CD4-positive, alpha-beta T cell treated with Interleukin-2 at 100 ng/mL for 4 hours (primary cell): ENCODE results near the gene PACS1.
"Not testable (repeated sequence)": the region's sequence is repeated elsewhere in the genome, so short reads cannot be mapped to it uniquely, and the experiment has no call there.

Experiments used
- DNase-seq: peaks from one replicate; pipeline ENCODE4 v3.0.0-alpha.2; 2020; ENCODE audit warnings: low spot score

The PACS1 gene

GRCh38 chr11:66069715-66070603 is at the start of gene PACS1:
TSS of gene PACS1 (plus strand) at chr11:66070272. CDS start at chr11:66070487, 215 bp downstream.
- peak; percentile 80 for DNase-seq

DNA sequence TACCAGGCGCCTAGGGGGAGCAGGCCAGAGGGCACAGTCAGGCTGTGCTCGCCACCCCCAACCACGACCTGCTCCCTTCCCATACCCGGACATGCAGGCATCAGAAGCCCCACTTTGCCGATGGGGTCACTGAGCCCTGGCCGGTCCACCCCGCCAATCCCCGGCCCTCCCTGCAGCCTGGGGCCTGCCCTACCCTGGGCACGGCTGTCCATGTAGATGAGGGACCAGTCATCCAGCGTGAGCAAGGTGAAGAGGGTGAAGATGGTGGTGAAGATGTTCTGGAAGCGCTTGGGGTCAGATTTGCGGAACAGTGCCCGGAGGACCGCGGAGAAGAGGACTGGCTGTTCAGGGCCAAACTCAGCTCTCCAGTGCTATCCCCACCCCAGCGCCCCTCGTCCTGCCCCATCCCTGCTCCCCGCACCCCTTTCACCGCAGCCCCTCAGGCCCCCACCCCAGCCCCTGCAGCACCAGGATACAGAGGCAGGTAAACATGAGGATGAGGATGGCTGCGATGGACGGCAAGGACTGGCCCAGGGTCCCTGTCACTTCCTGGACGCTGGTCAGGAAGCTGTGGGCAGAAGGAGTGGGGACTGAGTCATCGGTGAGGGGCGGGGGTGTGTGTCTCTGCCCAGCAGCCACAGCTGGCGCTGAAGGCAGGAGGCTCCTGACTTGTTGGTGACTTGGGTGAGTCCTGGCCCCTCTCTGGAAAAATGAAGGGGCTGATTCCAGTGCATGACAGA is 49.3 kb upstream of the PACS1 start:
- peak; percentile 17 for DNase-seq

GRCh38 chr11:66022401-66023185 is 47.5 kb upstream of the PACS1 start:
- peak; percentile 75 for DNase-seq

GRCh38 chr11:66023186-66023440 is 47.0 kb upstream of the PACS1 start:
- DNase-seq, result not testable (repeated sequence)

GRCh38 chr11:66026017-66026529 is 44.0 kb upstream of the PACS1 start, which contains the start of gene CATSPER1:
TSS of gene CATSPER1 (minus strand) at chr11:66026479. CDS start at chr11:66026379, 100 bp downstream.
- DNase-seq, result no peak

DNA sequence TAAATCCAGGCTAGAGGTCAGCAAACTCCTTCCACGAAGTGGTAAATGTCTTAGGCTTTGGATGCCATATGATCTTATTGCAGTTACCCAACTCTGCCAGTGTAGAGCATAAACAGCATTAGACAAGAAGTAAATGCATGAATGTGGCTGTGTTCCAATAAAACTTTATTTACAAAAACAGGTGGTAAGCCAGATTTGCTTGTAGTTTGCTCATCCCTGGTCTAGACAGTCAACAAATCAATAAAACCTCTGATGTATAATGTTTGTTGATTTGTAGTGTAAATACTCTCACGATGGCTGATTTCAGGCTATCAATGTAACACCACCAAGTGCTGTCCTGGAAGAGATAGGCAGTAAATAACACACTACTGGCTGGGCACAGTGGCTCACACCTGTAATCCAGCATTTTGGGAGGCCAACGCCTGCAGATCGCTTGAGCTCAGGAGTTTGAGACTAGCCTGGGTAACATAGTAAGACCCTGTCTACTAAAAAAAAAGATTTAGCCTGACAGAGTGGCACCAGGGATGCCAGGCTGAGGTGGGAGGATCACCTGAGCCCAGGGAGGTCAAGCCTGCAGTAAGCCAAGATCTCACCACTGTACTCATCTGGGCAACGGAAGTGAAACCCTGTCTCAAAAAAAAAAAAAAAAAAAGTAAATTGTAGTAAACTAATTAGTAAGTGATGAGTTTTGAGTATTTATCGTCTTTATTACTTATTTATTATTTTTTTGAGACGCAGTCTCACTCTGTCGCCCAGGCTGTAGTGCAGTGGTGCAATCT is 36.9 kb upstream of the PACS1 start:
- DNase-seq, result no peak

- DNase-seq, result no peak
Measured at GRCh38 chr11:66035653-66036333, 34.3 kb upstream of the PACS1 start.

DNA sequence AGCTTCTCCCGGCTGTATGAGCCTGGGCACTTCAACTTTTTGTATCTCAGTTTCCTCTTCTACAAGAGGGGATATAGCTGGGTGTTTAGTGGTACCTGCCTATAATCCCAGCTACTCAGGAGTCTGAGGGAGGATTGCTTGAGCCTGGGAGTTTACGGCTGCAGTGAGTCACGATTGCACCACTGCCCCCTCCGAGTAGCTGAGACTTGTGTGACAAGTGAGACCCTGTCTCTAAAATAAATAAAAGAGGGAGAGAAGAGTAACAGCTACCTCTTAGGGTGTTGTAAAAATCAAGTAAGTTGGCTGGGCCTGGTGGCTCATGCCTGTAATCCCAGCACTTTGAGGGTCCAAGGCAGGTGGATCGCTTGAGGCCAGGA is 33.8 kb upstream of the PACS1 start:
- no peak for DNase-seq

GRCh38 chr11:66037327-66037726 is 32.7 kb upstream of the PACS1 start:
- no peak for DNase-seq

DNA sequence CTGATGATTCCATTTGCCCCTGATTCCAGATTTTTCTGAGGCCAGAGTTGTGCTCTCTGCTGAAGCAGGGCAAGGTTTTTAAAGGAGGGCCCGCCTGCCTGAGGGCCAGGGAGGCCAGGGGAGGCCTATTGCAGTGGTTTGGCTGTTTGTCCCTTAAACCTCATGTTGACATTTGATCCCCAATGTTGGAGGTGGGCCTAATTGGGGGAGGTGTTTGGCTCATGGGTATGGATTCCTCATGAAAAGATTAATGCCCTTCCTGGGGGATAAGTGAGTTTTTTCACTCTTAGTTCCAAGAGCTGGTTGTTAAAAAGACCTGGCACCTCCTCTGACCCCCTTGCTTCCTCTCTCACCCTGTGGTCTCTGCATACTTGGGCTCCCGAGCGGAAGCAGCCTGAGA is 30.3 kb upstream of the PACS1 start:
- no peak for DNase-seq

DNA sequence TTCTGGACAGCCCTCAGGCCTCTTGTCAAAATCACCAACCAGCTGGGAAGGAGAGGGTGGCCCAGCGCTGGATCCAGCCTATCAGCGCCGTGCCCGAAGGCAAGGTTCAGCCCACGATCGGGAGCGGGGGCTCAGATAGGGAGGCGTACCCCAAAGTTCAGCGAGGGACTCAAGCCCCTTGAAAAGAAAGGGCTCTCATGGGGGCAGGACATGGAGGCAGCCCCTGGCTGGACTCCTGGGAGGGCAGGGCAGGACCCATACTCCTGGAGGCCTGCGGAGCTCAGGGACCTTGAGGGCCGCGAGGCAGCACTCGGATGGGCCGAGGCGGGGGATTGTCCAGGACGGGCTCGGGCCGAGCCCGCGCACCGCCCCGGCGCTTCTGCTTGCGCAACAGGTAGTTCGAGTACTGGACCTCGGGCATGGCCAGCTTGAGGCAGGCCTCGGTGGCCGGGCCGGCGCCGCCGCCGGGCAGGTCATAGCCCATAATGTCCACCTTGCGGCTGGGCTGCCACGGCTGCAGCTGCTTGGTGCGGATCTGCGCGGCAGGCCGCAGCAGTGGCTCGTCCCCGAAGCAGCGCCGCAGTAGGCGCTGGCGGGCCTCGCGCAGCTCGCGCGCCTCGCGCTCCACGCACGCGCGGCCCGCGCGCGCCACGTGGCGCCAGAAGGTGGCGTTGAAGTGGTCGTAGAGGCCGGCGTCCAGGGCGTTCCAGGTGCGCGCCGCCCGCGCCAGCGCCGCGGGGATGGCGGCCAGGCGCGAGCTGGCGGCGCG is 27.7 kb upstream of the PACS1 start:
- no peak for DNase-seq

GRCh38 chr11:66042996-66043906 is 26.8 kb upstream of the PACS1 start:
- DNase-seq, result no peak

GRCh38 chr11:66044757-66045156 is 25.3 kb upstream of the PACS1 start:
- DNase-seq, result peak; percentile 60

- DNase-seq, result peak; percentile 83
Measured at GRCh38 chr11:66045177-66045639, 24.9 kb upstream of the PACS1 start.

DNA sequence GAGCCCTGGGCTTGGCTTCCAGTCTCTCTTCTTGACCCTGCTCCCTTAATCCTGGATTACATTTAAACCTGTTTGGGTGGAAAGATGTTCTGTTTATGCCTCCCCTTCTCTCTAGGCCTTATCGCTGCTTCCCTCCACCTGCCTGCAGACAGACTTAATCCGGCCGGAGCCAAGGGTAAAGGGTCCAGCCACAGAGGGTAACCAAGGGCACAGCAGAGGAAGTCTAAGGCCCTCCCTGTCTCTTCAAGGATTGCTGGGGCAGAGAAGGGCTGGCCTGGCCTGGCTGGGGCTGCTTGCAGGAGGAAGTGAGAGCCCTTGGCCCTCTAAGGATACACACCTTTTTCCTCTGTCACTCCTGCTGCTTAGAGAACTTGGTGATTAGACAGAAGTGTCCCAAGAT is 23.2 kb upstream of the PACS1 start:
- DNase-seq, result no peak

GRCh38 chr11:66047541-66048365 is 22.3 kb upstream of the PACS1 start:
- no peak for DNase-seq

GRCh38 chr11:66048547-66049323 is 21.3 kb upstream of the PACS1 start, which contains the start of gene GAL3ST3:
TSS of gene GAL3ST3 (minus strand) at chr11:66049161. CDS start at chr11:66045415, 3,746 bp downstream.
- DNase-seq, result no peak
